NCI-H1694 (cell line): ENCODE data around the gene TCF4.

Source experiments
- DNase-seq: peaks from one replicate; lab custom pipeline; 2025; lab: John Stamatoyannopoulos, UW

TCF4 gene

GRCh38 chr18:55504808-55505207 is 83.2 kb downstream of the TCF4 start:
- no peak for DNase-seq

GRCh38 chr18:55503167-55503820 is 84.7 kb downstream of the TCF4 start:
- DNase-seq: no peak

GRCh38 chr18:55501982-55502710 is 85.8 kb downstream of the TCF4 start:
- DNase-seq: no peak

GRCh38 chr18:55501579-55501978 is 86.4 kb downstream of the TCF4 start:
- DNase-seq: no peak

GRCh38 chr18:55500316-55501086 is 87.5 kb downstream of the TCF4 start:
- DNase-seq: peak; percentile 41

GRCh38 chr18:55499526-55499925 is 88.5 kb downstream of the TCF4 start:
- DNase-seq: no peak

GRCh38 chr18:55497825-55498403 is 90.1 kb downstream of the TCF4 start:
- DNase-seq: no peak

GRCh38 chr18:55494899-55495298 is 93.1 kb downstream of the TCF4 start:
- no peak for DNase-seq

- DNase-seq: no peak
Measured at GRCh38 chr18:55494441-55494840, 93.6 kb downstream of the TCF4 start.

- no peak for DNase-seq
Measured at GRCh38 chr18:55491616-55492015, 96.4 kb downstream of the TCF4 start.

- DNase-seq: no peak
Measured at GRCh38 chr18:55489034-55489986, 98.7 kb downstream of the TCF4 start.

GRCh38 chr18:55488473-55488872 is 99.5 kb downstream of the TCF4 start:
- DNase-seq: no peak

GRCh38 chr18:55487997-55488396 is 100.0 kb downstream of the TCF4 start:
- no peak for DNase-seq

- DNase-seq: no peak
Measured at GRCh38 chr18:55486936-55487335, 101.1 kb downstream of the TCF4 start.

- no peak for DNase-seq
Measured at GRCh38 chr18:55485666-55486065, 102.3 kb downstream of the TCF4 start.

- DNase-seq: no peak
Measured at GRCh38 chr18:55484773-55485172, 103.2 kb downstream of the TCF4 start.

- DNase-seq: no peak
Measured at GRCh38 chr18:55483266-55483871, 104.6 kb downstream of the TCF4 start.

- no peak for DNase-seq
Measured at GRCh38 chr18:55479656-55480420, 108.2 kb downstream of the TCF4 start.

GRCh38 chr18:55477860-55478581 is 110.0 kb downstream of the TCF4 start:
- DNase-seq: no peak

- peak; percentile 25 for DNase-seq
Measured at GRCh38 chr18:55477499-55477859, 110.5 kb downstream of the TCF4 start.
